Cardiac septum (tissue), 1 donor: ENCODE results near the gene TDRD7. TPM values are rescaled to one million over a fixed set of nuclear protein-coding genes. Genes with fewer than 3 reads are reported as not detected.
"Not testable (repeated sequence)": the region's sequence is repeated elsewhere in the genome, so short reads cannot be mapped to it uniquely, and the experiment has no call there.

Experiments used
- DNase-seq: peaks from one replicate; pipeline ENCODE4 v3.0.0-alpha.2; 2020; ENCODE audit warnings: low spot score
- intact Hi-C: fragments of 100-400 bp; cut with DNase I; formaldehyde crosslinking; loops from one replicate; pipeline ENCODE4 v1.14.0; 2022
- total RNA-seq: library from RNA; stranded (reverse); fragmentation: NEBNext Ultra II Directional; extraction: Animal tissue kit (Norgen Biotek cat#: 25700); gene quantifications from one replicate; pipeline ENCODE4 v1.2.1, GENCODE V29; 2021
- donor health status: DM: no; HTN: no; CAD: no.

The TDRD7 gene
- total RNA-seq, 1 donor from 2014 or later: 8.8 TPM

DNA sequence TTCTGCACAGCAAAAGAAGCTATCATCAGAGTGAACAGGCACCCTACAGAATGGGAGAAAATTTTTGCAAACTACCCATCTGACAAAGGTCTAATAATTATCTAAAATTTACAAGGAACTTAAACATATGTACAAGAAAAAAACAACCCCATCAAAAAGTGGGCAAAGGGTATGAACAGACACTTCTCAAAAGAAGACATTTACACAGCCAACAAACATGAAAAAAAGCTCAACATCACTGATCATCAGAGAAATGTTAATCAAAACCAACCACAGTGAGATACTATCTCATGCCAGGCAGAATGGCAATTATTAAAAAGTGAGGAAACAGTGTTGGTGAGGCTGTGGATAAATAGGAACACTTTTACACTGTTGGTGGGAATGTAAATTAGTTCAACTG is 44.9 kb downstream of the TDRD7 start:
- intact Hi-C loops, DNase-seq: not testable (repeated sequence)

- intact Hi-C loops: no loop called here
- DNase-seq: no peak
Observed at GRCh38 chr9:97459326-97459725, 47.4 kb downstream of the TDRD7 start.

DNA sequence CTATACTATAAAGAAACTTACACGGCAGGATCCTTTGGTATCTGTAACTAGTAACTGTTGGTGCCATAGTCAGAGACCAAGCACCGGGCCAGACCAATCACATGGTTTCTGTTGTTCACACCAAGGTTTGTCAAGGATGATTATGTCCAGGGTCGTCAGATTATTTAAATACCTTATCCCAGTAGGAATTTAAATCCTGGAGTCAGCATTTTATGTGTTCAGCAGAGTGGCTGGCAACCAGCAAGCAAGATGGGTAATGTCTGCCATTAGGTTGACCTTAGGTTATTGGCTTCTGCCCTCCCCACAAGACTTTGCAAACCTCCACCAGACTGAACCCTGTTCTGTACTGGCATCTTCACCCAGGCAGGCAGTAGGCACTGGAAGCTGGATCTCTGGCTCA is 50.3 kb downstream of the TDRD7 start:
- intact Hi-C loops: no loop called here

DNA sequence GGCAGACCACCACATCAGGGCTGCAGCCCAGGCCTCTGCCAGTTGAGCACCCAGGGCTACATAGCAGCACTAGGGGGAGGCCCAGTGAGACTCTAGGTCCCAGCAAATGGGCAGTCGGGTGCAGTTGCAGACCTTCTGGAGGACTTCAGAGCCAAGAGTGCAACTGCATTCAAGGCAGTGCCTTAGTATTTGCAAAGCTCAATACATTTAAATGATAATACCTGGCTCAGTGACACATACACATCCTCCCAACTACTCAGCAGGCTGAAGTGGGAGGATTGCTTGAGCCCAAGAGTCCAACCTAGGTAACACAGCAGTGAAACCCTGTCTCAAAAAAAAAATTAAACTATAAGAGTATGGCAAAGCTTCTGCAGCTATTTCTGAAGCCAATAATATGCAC is 51.0 kb downstream of the TDRD7 start:
- intact Hi-C loops: no loop called here
- no peak for DNase-seq

More for the DNA sequence above, 50.3 kb downstream of the TDRD7 start:
- no peak for DNase-seq

DNA sequence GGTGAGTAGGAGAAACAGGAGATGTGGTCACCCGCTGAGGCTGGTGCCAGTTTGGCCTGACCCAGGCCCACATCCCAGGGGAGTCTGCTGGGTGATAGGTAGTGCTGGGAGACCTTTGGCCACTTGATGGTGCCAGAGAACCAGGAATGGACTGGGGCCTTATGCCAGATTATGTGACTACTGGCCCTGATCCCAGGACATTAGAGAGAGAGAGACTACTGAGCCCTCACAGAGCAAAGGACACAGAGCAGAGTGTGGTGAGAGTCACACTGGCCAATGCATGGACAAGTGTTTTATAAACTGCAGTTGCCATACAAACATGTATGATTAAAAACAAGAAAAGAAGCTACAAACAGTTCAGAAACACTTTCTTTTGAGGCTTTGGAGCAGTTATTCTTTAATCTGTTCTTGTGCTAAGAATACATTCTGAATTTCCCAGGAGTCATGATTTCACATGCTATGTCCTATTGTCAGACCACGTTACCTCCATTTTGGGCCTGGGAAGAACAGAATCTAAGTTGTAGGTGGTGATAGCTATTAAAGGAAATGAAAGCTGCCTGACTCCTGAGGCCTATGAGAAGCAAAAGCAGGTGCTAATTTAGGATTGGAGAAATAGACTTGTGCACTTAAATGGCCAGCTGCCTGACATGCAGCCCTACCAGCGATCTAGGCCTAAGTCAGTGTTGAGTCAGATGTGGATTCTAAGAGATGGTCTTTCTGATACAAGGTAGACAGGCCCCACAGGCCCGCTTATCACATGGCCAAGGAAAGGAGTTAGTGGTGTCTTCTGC is 57.0 kb downstream of the TDRD7 start:
- peak; percentile 80 for DNase-seq

GRCh38 chr9:97470076-97470475 is 58.2 kb downstream of the TDRD7 start:
- intact Hi-C loops: no loop called here
- no peak for DNase-seq

More for the DNA sequence above, 57.0 kb downstream of the TDRD7 start:
- intact Hi-C loops: loop anchor here (1.0 to 2.0 kb wide), 3 partner anchors 32 to 146 kb away; partner anchors contain the start of gene TMOD1

- intact Hi-C loops: no loop called here
- no peak for DNase-seq
Observed at GRCh38 chr9:97473717-97474116, 61.8 kb downstream of the TDRD7 start.

- intact Hi-C loops: no loop called here
- DNase-seq: no peak
Observed at GRCh38 chr9:97474372-97474925, 62.6 kb downstream of the TDRD7 start.

DNA sequence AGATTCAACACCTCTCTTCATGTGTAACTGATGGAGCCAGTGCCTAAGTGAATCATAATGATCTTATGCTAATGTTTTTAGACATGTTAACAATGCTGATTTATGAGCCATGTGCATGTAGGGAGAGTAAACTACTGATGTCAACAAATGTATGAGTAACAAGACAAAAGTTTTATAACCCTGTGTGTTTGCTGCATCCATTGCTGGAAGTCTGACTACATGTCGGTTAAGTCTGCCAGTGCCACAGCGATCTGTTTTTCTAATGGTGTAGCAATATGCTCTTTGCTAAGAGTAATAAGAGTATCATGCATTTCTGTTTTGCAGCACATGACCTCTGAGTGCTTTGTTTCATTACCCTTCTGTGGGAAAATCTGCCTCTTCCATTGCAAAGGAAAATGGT is 63.2 kb downstream of the TDRD7 start:
- no peak for DNase-seq
- intact Hi-C loops: no loop called here

- no peak for DNase-seq
- intact Hi-C loops: no loop called here
Observed at GRCh38 chr9:97478301-97478981, 66.5 kb downstream of the TDRD7 start.

DNA sequence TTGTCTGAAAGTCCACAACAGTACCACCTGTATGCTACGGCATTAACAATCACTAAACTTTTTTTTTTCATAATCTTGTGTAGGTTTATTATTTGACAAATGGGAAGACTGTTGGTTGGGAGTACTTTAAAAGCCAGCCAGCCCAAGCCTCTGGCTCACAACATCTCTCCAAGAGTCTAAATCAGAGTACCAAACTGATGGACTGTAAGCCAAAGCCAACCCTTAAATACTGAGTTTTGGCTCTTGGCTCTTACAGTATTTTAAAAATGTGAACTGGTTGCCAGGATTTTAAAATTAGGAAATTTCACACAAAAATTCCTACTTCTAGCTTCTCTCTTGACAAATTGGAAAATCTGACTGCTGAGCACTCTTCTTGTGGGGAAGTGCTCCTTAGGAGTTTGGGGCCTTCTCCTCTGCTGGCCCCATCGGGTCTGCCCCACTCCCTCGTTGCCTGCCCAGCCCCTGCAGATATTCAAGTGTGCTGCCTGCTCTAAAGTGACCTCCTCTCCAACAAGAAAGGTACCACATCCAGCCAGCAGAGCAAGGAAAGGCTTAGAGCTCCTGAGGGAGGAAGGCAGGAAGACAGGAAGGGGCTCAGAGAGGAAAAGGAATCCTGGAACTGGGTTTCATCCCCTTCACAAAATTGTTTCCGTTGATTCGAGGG is 67.7 kb downstream of the TDRD7 start:
- intact Hi-C loops: no loop called here
- no peak for DNase-seq

DNA sequence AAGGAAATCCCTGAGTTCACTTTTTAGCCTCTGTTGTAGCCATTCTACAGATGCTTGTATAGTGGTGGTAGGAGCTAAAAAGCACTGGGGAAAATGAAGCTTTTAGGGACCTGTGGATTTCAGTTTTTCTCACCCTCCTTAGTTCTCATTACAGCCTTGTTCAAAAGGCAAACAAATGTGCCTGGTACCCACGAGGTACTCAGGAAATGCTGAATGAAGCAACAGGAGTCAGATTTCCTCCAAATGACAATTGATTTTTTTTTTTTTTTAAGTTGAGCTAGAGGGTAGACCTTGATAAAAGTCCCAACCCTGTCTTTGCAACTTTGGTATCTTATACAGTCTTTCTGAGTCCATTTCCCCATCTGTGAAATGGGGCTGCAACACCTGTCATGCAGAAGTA is 68.3 kb downstream of the TDRD7 start:
- no peak for DNase-seq
- intact Hi-C loops: no loop called here

DNA sequence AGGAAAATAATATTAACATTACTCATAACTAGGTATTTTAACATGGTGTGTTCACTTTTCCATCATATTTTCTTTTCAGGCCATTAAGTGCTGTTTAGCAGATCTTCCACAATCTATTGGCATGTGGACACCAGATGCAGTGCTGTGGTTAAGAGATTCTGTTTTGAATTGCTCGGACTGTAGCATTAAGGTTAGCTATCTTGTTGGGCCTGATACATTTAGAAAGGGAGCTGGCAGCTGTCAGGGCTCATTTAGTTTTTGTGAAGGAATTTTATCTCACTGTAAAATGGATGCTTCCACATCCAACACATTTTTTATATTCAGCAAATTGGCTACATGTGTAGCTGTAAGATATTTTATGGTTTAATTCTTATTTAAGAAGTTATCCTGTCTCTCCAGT is 68.9 kb downstream of the TDRD7 start:
- intact Hi-C loops: no loop called here
- no peak for DNase-seq

- DNase-seq: no peak
- intact Hi-C loops: no loop called here
Observed at GRCh38 chr9:97484134-97484533, 72.2 kb downstream of the TDRD7 start.

GRCh38 chr9:97487107-97487506 is 75.2 kb downstream of the TDRD7 start:
- intact Hi-C loops: no loop called here
- no peak for DNase-seq

- intact Hi-C loops: no loop called here
Observed at GRCh38 chr9:97487861-97488260, 76.0 kb downstream of the TDRD7 start.

GRCh38 chr9:97491216-97491999 is 79.5 kb downstream of the TDRD7 start:
- intact Hi-C loops: no loop called here

More at GRCh38 chr9:97487861-97488260, 76.0 kb downstream of the TDRD7 start:
- no peak for DNase-seq

GRCh38 chr9:97497558-97498375 is 85.9 kb downstream of the TDRD7 start:
- DNase-seq, intact Hi-C loops: not testable (repeated sequence)

More at GRCh38 chr9:97491216-97491999, 79.5 kb downstream of the TDRD7 start:
- DNase-seq: no peak
